HG03342 (cell line): ENCODE data around the gene ANGPTL8.

Experiments used
- ATAC-seq: cut with Tn5 transposase; IDR thresholded peaks from one replicate; pipeline ENCODE4 v1.9.1; 2021; ENCODE audit warnings: mild to moderate bottlenecking, moderate library complexity; ENCODE audit not compliant: unreplicated experiment

Gene ANGPTL8

DNA sequence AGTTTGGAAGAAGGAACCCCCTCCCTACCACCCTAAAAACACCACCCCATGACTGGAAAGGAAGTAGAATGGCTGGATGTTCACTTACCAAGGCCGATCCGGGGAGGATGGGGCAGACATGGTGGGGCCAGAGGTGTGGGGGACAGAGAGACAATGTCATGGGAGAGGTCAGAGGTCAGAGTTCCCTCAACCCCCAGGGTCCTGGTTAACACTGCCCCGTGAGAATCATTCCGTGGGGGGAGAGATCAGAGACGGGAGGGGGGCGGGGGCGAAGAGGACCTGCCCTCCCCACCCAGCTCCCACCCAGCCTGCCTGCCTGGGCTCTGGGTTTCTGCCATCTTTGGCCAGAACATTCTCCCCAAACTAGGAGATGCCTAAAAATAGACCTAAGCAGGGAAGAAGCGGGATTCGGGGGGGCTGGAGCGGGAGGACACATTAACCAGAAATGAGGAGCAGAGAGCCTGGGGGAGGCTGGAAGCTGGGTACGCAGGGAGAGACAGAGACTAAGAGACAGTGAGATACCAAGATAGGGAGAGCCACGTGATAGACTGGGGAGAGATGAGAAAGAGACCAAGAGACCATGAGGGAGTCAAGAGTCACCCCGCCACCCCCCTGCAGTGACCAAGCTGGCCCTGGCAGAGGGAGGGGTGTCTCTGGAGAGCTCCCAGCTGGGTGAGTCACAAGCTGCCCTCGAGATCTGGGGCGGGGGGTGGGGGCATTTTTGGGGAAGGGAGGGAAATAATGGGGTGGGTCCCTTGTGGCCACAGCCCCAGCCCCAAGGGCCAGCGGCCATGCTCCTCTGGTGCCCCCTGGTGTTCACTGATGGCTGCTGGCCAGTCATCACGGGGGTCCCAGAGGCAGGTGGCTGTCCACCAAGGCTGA lies 36.0 kb upstream of the ANGPTL8 start:
- no peak for ATAC-seq

DNA sequence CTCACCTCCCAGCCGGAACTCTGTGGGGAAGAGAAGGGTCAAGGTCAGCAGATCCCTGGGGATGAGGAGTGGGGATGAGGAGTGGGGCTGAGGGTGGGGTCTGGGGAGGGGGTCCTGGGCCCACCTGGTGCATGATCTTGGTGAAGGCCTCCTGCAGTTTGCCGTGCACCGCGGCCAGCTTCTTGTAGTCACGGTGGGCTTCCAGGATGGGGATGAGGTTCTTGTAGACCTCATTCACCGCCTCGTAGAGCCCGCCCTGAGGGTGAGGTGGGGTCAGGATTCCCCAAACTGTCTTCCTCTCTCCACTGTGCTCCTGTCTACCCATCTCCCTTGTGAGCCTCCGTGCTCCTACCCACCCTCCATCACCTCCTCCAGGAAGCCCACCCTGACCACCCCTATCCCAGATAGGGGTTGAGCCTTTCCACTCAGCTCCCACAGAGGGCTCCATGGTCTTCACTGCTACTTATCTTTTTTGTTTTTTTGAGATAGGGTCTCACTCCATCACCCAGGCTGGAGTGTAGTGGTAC lies 35.3 kb upstream of the ANGPTL8 start:
- ATAC-seq, result no peak

DNA sequence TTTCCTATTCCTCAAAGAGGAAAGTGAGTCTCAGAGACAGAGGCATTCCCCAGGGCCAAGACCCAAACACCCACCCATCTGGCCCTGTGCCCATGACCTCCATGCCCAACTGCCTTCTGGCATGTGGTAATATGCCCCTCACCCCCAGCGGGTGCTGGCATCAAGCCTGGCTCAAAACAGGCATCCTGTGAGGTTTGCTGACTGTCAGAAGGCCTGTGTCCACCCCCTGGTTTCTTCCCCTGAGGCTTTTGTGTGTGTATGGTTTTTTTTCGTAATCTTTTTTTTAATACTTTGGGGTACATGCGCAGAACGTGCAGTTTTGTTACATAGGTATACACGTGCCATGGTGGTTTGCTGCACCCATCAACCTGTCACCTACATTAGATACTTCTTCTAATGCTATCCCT lies 34.5 kb upstream of the ANGPTL8 start:
- ATAC-seq, result no peak

DNA sequence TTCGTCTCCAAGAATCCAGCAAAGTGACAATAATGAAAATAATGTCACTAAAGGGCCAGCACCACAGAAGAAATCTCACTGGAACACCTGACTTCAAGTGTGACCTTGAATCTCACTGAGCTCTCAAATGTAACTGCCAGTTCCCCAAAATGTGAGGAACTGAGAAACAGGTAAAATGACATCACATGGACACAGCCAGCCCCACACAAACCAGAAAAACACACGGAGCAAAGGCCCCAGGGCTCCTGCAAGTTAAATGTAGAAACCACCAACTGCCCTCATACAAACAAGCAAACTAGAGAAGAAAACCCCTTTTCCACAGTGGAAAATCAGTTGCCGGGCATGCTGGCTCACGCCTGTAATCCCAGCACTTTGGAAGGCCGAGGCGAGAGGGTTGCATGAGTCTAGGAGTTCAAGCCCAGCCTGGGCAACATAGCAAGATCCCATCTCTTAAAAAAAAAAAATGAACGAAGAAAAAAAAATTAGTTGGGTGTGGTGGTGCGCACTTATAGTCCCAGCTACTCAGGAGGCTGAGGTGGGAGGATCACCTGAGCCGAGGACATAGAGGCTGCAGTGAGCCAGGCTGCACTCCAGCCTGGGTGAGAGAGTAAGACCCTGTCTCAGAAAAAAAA lies 33.4 kb upstream of the ANGPTL8 start:
- no peak for ATAC-seq

DNA sequence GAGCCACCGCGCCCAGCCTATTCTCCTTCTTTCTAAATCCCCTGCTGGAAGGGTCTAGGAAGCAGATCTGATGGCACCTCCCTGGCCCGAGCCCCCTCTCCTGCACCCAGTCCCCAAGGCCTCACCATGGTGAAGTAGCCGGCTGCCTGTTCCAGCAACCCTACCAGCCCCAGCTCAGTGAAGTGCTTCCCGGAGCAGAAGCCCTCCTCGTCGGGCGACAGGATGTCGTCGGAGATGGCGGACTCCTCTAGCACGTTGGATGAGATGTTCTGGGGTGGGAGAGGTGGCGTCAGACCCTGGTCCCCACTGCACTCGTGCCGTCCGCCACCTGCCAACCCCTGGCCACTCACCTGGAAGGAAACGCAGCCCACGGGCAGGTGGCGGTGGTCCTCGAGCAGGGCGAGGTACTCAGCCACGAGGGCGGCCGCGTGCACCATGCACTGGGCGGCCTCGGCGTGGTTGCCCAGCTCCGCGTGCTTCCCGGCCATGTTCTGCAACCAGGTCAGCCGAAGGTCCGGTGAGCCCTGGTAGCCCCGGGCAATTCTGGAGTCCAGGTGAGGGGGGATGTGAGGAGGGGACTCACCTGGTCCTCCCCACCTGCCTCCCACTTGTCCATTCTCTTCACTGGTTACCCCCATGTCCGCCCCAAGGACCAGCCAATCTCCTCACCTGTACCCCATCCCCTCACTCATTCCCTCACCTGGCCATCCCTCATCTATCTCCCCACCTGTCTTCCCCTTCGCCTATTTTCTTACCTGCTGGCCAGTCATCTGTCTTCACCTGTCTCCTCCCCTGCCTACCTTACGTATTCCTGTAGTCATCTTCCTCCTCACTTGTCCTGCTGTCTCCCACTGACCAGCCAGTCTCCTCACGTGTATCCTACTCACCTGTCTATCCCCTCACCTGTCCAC lies 30.6 kb upstream of the ANGPTL8 start:
- ATAC-seq, result no peak

DNA sequence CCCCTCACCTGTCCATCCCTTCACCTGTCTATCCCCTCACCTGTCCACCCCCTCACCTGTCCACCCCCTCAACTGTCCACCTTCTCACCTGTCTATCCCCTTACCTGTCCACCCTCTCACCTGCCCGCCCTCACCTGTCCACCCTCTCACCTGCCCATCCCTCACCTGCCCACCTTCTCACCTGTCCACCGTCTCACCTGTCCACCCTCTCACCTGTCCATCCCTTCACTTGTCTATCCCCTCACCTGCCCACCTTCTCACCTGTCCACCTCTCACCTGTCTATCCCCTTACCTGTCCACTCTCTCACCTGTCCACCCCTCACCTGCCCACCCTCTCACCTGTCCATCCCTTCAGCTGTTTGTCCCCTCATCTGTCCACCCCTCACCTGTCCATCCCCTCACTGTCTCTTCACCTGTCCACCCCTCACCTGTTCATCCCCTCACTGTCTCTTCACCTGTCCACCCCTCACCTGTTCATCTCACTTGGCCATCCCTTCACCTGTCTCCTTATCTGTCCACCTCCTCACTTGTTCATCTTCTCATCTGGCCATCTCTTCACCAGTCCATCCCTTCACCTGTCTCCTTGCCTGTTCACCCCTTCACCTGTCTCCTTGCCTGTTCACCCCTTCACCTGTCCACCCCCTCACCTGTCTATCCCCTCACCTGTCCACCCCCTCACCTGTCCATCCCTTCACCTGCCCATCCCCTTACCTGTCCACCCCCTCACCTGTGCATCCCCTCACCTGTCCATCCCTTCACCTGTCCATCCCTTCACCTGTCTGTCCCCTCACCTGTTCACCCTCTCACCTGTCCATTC lies 29.4 kb upstream of the ANGPTL8 start:
- no peak for ATAC-seq

DNA sequence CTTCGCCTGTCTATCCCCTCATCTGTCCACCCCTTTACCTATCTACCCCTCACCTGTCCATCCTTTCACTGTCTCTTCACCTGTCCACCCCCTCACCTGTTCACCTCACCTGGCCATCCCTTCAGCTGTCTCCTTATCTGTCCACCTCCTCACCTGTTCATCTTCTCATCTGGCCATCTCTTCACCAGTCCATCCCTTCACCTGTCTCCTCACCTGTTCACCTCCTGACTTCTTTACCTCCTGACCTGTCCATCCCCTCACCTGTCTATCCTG lies 28.8 kb upstream of the ANGPTL8 start:
- ATAC-seq, result no peak

DNA sequence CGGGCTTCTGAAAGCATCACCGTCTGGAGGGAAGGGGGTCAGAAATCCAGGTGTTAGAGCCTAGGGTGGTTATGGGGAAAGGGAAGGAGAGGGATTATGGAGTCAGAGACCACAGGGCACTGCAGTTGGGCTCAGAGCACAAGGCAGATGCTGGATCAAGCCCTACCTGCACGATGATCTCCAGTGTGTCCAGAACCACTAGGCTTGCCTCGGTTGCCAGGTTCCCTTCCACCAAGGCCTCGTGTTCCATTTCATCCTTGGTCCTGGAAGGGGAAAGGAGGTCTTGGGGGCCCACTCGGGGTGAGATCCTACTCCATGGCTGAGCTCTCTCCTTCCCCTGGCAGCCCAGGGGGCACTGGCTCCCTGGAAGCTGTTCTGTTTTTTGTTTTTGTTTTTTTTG lies 25.0 kb upstream of the ANGPTL8 start:
- ATAC-seq, result no peak

DNA sequence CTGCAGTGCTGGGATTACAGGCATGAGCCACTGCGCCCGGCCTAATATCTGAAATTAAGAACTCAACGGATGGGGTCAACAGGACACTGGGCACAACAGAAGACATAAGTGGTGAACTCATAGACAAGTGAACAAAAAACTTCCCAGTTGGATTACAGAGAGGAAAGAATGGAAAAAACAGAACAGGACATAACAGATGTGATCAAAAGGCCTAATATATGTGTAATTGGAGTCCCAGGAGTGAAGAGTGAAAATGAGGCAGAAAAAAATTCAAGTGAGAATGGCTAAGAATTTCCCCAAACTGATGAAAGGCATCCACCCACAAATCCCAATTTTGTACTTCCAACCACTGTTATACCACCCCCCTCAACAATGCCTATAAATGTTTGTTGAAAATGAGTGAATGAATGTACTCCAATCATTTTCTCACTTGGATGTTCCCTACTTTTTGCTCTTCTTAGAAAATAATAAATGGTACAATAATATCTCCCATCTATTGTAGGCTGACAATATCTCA lies 18.3 kb upstream of the ANGPTL8 start:
- ATAC-seq, result no peak

DNA sequence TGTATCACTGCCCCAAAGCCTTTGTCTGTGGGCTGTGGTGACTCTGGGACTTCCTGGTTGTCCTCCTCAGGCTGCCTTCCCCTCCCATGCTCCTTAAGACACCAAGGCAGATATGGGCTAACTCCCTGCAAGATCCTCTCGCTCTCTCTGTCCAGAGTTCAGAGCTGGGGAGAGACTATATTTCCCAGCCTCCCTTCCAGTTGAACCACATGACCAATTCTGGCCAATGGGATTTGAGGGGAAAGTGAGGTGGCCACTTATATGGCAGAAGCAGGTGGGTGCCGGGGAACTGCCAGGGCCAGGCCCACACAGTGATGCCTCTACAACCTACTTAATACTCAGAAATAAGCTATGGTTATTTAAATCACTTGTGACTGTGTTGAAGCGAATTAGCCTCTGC lies 16.2 kb upstream of the ANGPTL8 start:
- no peak for ATAC-seq

DNA sequence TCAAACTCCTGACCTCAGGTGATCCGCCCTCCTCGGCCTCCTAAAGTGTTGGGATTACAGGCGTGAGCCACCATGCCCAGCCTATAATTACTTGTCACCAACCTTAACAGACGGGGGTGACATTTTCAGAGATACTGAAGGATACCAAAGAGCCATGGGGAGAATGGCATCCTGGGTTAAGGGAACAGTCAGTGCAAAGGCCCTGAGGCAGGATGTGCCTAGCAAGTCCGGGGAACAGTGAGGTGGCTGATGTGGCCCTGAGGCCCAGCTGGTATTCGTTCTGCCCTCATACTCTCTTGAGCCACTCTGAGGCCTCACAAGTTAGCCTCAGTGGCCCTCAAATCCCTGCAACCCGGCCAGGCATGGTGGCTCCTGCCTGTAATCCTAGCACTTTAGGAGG lies 15.0 kb upstream of the ANGPTL8 start:
- no peak for ATAC-seq

DNA sequence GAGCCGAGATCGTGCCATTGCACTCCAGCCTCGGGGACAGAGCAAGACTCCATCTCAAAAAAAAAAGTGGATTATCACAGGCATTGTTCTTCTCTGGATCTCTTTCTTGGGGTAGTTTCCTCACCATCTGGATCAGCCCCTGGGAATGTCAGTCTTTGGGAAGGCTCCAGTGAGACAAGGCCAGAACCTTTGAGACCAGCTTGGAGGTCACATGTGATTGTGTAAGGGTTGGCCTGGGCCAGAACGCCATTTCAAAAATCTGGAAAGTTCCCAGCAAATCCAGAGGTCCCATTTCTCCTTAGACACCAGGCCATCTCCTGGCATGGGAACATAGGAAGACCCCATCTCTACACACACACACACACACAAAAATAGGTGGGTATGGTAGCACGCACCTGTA lies 14.2 kb upstream of the ANGPTL8 start:
- ATAC-seq, result no peak

DNA sequence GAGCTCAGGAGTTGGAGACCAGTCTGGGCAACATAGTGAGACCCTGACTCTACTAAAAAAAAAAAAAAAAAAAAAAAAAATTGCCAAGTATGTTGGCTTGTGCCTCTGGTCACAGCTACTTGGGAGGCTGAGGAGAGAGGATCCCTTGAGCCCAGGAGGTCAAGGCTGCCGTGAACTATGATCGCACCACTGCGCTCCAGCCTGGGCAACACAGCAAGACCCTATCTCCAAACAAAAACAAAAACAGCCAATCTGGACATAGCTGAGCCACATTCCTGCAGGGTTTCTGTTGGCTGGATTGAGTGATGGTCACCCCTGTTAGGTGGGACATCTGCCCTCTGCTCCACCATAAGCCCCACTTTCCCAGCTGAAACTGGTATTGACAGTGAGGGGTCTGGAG lies 13.6 kb upstream of the ANGPTL8 start:
- ATAC-seq, result no peak

DNA sequence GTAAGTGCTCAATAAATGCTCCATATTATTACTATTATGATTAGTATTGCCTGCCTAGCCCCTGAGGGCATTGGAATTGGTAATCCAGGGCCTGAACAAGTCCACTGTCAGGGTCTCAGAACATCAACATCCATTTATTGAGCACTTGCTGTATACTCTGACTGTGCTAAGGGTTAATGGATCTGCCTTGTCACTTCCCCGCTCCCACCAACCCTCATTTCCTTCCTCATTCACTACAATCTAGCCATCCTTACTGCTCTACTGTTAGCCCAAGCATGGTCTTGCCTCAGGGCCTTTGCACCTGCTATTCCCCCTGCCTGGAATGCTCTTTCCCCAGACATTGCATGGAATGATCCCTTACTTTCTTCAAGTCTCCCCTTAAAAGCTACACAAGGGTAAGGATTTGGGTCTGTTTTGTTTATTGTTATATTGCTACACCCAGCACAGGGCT lies 12.7 kb upstream of the ANGPTL8 start:
- ATAC-seq, result no peak

DNA sequence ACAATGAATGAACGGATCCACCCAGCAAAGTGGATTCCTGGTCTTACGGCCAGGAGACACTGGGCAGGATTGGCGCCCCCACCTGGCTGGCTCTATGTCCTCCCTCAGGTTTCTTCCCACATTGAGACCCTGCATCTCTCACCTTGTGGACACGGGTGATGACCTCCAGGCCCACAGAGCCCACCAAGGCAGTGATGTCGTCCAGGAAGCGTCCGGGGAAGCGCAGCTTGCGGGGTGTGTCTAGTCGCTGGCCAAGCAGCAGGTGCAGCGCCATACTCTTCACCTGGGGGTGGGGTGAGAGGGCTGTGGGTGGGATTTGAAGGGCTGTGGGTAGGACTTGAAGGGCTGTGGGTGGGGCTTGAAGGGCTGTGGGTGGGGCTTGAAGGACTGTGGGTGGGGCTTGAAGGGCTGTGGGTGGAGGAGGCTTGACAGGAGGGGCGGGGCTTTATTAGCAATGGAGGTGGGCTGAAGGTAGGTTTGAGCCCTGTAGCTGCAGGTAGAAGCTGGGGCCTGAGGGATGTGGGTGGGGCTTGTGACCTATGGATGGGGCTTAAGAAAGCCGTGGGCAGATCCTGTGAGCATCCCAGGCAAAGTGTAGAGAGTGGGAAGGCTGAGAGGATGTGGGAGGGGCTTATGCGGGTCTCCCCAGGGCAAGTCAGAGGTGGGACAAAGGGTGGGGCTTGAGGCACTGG lies 12.1 kb upstream of the ANGPTL8 start:
- ATAC-seq, result no peak

DNA sequence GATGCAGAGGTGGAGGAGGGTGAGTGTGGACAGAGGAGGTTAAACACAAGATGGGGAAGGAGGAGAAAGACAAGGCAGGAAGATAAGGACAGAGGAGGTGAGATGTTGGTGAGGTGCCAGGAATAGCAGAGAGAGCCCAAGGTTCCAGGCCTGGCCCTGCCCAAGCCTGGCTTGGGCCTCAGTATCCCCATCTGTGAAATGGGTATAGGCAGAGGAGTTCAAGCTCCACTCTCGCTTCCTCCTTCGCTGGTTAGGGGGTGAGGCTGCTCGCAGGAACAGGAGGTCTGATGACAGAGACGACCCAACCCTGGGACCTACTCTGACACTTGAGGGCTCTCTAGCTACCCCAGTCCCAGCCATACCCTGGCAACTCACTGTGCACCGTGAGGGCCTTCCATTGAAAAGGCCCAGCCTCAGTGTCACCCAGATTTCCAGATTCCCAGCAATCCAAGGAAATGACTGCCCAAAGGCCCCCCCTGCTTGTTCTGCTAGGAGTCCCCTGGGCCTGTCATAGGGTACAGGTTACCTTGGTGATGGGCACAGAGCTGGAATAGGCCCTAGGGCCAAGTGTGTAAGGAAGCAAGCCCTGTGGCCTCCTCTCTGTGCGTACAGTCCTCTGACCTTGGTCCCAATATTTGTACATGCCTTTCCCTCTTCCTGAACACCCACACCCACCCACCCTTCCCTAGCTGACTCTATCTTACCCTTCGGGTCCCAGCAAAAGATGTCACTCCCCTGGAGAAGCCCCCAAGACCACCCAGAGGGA lies 8.6 kb upstream of the ANGPTL8 start:
- no peak for ATAC-seq

DNA sequence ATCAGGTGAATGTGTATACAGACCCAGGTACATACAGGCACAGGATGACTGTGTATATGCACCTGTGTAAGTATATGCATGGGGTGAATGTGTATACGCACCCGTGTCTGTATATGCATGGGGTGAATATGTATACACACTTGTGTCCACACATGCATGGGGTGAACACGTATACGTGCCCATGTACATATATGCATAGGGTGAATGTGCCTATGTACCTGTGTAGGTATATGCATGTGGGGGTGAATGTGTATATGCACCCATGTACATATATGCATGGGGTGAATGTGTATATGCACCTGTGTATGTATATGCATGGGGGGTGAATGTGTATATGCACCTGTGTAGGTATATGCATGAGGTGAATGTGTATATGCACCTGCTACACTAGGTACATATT lies 6.9 kb upstream of the ANGPTL8 start:
- ATAC-seq, result no peak

DNA sequence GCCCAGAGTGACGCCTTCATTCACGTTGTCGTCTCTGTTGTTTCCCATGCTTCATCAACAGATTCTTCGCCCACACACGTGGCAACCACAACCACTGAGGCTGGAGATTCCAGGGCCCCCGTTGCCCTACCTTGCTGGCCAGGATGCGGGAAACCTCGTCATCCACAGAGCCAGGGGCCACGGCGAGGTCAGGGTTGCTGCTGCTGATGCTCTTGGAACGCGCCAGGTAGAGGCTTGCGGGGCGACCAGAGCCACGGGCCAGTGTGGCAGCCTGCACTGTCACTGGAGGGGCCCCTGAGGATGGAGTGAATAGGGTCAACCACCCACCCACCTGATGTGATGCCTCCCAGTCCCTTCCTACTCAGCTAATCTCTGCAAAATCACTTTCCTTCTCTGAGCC lies 6.3 kb upstream of the ANGPTL8 start:
- ATAC-seq, result no peak

DNA sequence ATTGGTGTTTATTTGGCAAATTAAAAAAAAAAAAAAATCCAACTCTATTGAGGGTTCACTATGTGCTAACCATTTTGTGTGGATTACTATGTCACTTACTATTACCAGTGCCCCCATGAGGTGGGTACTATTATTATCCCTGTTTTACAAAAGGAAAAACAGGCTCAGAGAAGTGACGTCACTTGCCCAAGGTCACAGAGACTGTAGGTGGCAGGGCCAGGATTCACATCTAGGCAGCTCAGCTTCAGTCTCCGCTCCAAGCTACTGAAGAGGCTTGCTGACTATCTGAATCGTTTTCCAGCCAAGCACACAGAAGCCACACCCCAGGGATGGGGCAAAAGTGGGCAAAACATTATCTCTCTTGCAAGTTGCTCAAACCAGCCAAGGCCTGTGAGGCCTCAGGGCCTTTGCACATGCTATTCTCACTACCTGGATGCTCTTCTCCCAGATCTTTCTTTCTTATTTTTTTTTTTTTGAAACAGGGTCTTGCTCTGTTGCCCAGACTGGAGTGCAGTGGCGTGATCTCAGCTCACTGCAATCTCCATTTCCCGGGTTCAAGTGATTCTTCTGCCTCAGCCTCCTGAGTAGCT lies 4.8 kb upstream of the ANGPTL8 start:
- no peak for ATAC-seq
